GM19463 (cell line): ENCODE measurements around the gene SLC10A7.

Source experiments
- ATAC-seq: cut with Tn5 transposase; IDR thresholded peaks from one replicate; pipeline ENCODE4 v1.9.1; 2021; ENCODE audit warnings: mild to moderate bottlenecking, moderate library complexity; ENCODE audit not compliant: unreplicated experiment

SLC10A7 gene

DNA sequence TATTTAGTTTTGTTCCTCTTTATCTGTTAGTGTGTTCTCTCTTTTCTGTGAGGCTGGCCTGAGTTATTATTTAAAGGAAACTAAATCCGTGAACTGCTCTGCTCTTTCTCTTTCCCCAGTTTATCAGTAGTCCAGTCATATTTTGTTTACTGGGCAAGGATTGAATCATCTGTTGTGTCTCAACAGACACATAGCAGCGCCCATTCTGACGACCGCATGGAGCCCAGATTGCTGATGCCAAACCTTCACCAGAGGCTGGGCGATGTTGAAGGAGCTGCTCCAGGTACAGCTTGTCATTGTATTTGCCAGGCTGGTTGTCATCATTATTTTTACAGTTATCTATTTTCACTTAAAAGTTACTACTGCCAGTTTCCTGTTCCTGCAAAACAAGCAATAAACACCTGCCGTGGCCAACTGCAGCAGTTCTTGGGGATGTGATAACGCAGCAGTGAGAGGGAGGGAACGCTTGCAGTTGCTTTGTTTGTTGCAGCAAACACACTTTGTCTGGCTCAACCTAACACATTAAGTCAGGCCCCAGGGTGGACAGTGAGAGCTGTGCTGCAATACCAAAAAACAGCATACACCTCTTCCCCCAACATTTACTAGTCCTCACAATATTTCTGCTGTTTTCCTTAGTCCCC lies 297.3 kb downstream of the SLC10A7 start:
- ATAC-seq: no peak

DNA sequence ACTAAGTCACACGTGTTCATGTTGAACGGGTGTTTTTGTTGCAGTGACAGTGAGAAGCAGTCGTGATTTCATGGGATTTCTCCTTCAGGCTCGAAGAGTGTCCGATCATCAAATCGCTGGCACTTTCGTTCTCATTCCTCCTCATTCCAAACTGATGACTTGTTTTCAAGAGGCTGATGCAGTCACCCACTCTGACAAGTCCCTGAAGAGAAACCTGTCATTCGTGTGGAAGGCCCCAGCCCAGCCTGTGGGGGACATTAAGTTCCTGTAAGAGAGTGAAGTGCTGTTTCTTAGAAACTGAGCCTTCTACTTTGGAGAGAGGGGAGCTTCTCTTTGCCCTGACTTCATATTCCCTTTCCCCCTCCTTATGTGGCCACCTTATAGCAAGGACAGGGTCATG lies 299.4 kb downstream of the SLC10A7 start:
- ATAC-seq: no peak

DNA sequence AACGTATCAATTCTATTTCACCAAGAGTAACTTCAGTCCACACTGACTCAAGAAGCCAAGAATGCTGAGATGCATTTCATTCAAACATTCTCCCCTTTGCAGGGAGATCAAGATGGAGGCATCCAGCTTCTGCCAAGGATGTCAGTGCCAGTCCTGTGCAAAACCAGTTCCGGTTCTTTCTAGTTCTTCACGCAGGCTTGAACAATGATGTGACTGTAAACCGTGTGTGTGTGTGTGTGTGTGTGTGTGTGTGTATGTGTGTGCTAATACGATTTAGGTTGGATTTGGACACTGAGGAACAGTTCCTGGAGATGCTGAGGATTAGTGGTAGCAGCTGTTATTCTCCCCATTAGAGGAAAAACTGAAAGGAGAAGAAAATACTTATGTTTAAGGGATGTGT lies 307.5 kb downstream of the SLC10A7 start, which contains the start of gene REELD1:
REELD1 (plus strand) TSS at position 301 of the 400 bp plus-strand sequence. CDS start 2,415 bp downstream, outside the sequence.
- no peak for ATAC-seq

DNA sequence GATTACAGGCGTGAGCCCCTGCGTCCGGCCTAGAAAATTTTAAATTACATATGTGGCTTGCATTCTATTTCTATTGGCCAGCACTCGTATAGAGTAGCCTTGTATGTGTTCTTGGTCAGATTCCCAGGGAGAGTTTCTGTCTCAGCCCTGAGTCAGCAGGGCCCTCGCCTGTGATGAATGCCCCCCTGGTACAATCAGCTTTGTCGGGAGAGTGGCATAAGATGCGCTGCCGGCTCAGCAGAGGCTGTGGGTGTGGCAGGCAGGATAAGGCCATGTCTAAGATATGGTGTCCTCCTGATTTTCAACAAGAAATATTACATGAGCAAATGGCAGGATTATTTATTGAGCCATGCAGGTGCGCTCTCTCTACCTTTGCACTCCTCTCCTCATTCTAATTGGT lies 309.0 kb downstream of the SLC10A7 start:
- no peak for ATAC-seq

DNA sequence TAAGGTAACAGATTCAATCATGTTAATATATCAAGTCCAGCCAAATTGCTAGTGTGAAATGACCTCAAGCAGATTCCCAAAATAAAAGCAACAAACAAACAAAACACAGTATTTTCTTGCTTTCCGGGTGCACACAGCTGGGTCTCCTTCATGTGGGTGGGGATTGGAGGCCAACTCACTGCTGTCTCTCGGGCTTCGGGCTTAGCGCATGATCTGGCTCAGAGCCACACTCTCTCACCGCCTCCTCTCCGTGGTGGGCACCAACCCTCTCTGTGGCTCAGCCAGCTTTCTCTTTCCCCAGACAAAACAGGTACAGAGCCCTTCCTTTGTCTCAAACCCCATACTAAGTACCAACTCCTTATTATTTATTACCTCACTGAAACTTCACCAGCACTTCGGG lies 310.3 kb downstream of the SLC10A7 start:
- no peak for ATAC-seq

DNA sequence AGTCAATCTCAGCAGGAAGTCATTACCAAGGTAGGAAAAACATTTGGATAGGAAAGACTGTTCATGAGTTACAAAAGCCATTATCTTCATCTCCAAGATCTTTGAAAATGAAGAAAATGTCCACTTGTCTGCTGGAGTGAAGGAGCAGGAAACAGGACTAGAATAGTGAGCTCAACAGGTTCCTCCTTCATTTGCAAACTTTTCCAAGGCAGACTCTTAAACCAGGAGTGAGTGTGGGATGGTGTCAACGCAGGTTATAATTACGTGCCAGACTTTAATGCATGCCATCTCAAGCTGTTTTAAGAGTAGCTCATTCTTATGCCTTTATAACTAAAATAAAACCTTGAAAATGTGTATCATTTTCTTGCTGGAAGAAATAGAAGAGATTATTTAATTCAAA lies 310.9 kb downstream of the SLC10A7 start:
- ATAC-seq: no peak

DNA sequence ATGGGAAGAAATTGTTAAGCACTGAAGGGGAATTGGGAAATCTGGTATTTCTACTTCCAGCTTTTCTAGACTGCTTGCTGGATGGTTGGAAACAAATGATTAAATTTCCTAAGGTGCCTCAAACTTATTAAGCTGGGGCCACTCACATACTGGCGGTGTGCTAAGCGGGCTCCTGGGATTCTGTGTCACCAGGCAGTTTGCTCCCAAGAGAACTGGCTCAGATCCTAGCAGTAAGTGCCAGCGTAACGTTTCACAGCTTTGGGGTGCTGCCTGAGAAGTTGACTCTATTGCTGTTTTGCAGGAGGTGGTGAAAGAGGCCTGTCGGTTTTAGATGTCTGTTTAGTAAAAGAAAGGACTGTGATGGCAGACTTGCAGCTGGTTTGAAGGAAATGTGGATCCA lies 314.3 kb downstream of the SLC10A7 start:
- no peak for ATAC-seq
